Eye (tissue), 1 donor: ENCODE measurements around the gene MFSD1.

Experiments
- DNase-seq: peaks from one replicate; pipeline ENCODE4 v3.0.0-alpha.2; 2015

Gene MFSD1

GRCh38 chr3:158820521-158820920, 18.7 kb downstream of the MFSD1 start:
- no peak for DNase-seq

- DNase-seq = no peak
Observed at GRCh38 chr3:158821847-158822246, 20.0 kb downstream of the MFSD1 start.

GRCh38 chr3:158823426-158823825, 21.6 kb downstream of the MFSD1 start:
- no peak for DNase-seq

GRCh38 chr3:158827773-158828172, 25.9 kb downstream of the MFSD1 start:
- DNase-seq = no peak

GRCh38 chr3:158830391-158830790, 28.5 kb downstream of the MFSD1 start:
- no peak for DNase-seq

- DNase-seq = no peak
Observed at GRCh38 chr3:158831861-158832260, 30.0 kb downstream of the MFSD1 start.

GRCh38 chr3:158835631-158836030, 33.8 kb downstream of the MFSD1 start:
- no peak for DNase-seq

GRCh38 chr3:158836312-158836711, 34.5 kb downstream of the MFSD1 start:
- no peak for DNase-seq

- DNase-seq = no peak
Observed at GRCh38 chr3:158837240-158837639, 35.4 kb downstream of the MFSD1 start.

- no peak for DNase-seq
Observed at GRCh38 chr3:158839966-158840365, 38.1 kb downstream of the MFSD1 start.

- no peak for DNase-seq
Observed at GRCh38 chr3:158841387-158841786, 39.5 kb downstream of the MFSD1 start.

GRCh38 chr3:158842976-158843375, 41.1 kb downstream of the MFSD1 start:
- DNase-seq = no peak

- peak; percentile 71 for DNase-seq
Observed at GRCh38 chr3:158845765-158846350, 44.0 kb downstream of the MFSD1 start.

- no peak for DNase-seq
Observed at GRCh38 chr3:158846803-158847451, 45.1 kb downstream of the MFSD1 start.

GRCh38 chr3:158847452-158847821, 45.6 kb downstream of the MFSD1 start:
- no peak for DNase-seq

GRCh38 chr3:158847885-158848284, 46.0 kb downstream of the MFSD1 start:
- DNase-seq = no peak

GRCh38 chr3:158849757-158850156, 47.9 kb downstream of the MFSD1 start:
- no peak for DNase-seq

GRCh38 chr3:158859362-158859761, 57.5 kb downstream of the MFSD1 start:
- DNase-seq = no peak

GRCh38 chr3:158863247-158863646, 61.4 kb downstream of the MFSD1 start:
- no peak for DNase-seq

GRCh38 chr3:158864492-158864891, 62.6 kb downstream of the MFSD1 start:
- no peak for DNase-seq

GRCh38 chr3:158875700-158876099, 73.8 kb downstream of the MFSD1 start:
- no peak for DNase-seq
